HFFc6 (cell line): ENCODE measurements around the gene MRAP. TPM values are rescaled to one million over a fixed set of nuclear protein-coding genes. Genes with fewer than 3 reads are reported as not detected.

Experiments
- DNase-seq: peaks from one replicate; pipeline ENCODE4 v3.0.0-alpha.2; 2018
- H3K27ac Mint-ChIP-seq: 2 replicates; pipeline ENCODE4 v1.8.0; 2020; ENCODE audit warnings: mild to moderate bottlenecking, mixed read lengths
- H3K27me3 Mint-ChIP-seq: 2 replicates; pipeline ENCODE4 v1.8.0; 2021; ENCODE audit warnings: mild to moderate bottlenecking, moderate library complexity, mixed read lengths; ENCODE audit not compliant: insufficient read depth
- H3K36me3 Mint-ChIP-seq: 2 replicates; pipeline ENCODE4 v1.8.0; 2021; ENCODE audit warnings: low read depth, mixed read lengths
- H3K4me1 Mint-ChIP-seq: 2 replicates; pipeline ENCODE4 v1.8.0; 2020; ENCODE audit warnings: low read depth, mixed read lengths
- H3K4me3 Mint-ChIP-seq: 2 replicates; pipeline ENCODE4 v1.8.0; 2020; ENCODE audit warnings: mild to moderate bottlenecking, moderate library complexity, mixed read lengths
- H3K9me3 Mint-ChIP-seq: 2 replicates; pipeline ENCODE4 v1.8.0; 2020; ENCODE audit warnings: mild to moderate bottlenecking, mixed read lengths
- CTCF ChIP-seq: fragments of 200-600 bp; sonication (generic); IDR thresholded peaks from 2 replicates; pipeline ENCODE4 v1.5.0; 2021; ENCODE audit warnings: antibody characterized with exemption, mild to moderate bottlenecking
- total RNA-seq, 6 experiments: library from RNA; stranded (reverse); fragmentation: NEBNext Ultra II Directional; extraction: Animal tissue kit (Norgen Biotek cat#: 25700); gene quantifications; 2 replicates in 1 of 6; 3 replicates in 5 of 6; pipeline ENCODE4 v1.2.3, GENCODE V29; 2021

Gene MRAP
- total RNA-seq, 6 experiments from 2014 or later = not detected

- Mint-ChIP-seq H3K4me3 (no peak overlapping the region), H3K36me3 (peaks cover 42% of the 10 kb centered on the region), H3K4me1 (0 out of 2 replicates have a peak, but pooled peaks cover 3% of the 10 kb centered on the region), H3K9me3 (no peaks in the 10 kb centered on the region), H3K27ac (no peak overlapping the region; the same call in 1 of the 2 replicates), H3K27me3 (no peaks in the 10 kb centered on the region; the same call in none of the 2 replicates)
- DNase-seq = no peak
- TF ChIP-seq CTCF = no peak
Observed at GRCh38 chr21:32322676-32323075, 24.0 kb downstream of the MRAP start.

GRCh38 chr21:32325706-32326105, 27.1 kb downstream of the MRAP start:
- TF ChIP-seq CTCF = no peak
- Mint-ChIP-seq H3K4me3 (no peak overlapping the region), H3K27ac (no peak overlapping the region), H3K36me3 (peaks cover 52% of the 10 kb centered on the region), H3K4me1 (peaks cover 32% of the 10 kb centered on the region), H3K27me3 (no peaks in the 10 kb centered on the region; the same call in 1 of the 2 replicates), H3K9me3 (no peaks in the 10 kb centered on the region)
- DNase-seq = no peak

- H3K4me1 Mint-ChIP-seq = peaks cover 46% of the 10 kb centered on the region
- H3K9me3 Mint-ChIP-seq = no peaks in the 10 kb centered on the region
- H3K4me3 Mint-ChIP-seq = no peak overlapping the region
- no peak for DNase-seq
- TF ChIP-seq CTCF = no peak
- H3K27me3 Mint-ChIP-seq = no peaks in the 10 kb centered on the region; the same call in 1 of the 2 replicates
- peak overlapping the region; percentile 56 for H3K27ac Mint-ChIP-seq
- peaks cover 67% of the 10 kb centered on the region for H3K36me3 Mint-ChIP-seq
Observed at GRCh38 chr21:32328595-32328994, 29.9 kb downstream of the MRAP start.

GRCh38 chr21:32329331-32329730, 30.7 kb downstream of the MRAP start:
- peaks cover 63% of the 10 kb centered on the region for H3K36me3 Mint-ChIP-seq
- no peaks in the 10 kb centered on the region; the same call in 1 of the 2 replicates for H3K27me3 Mint-ChIP-seq
- no peak for DNase-seq
- H3K4me1 Mint-ChIP-seq = peaks cover 46% of the 10 kb centered on the region
- H3K4me3 Mint-ChIP-seq = no peak overlapping the region
- no peak for TF ChIP-seq CTCF
- H3K9me3 Mint-ChIP-seq = no peaks in the 10 kb centered on the region
- peak overlapping the region; percentile 77 for H3K27ac Mint-ChIP-seq

- Mint-ChIP-seq H3K4me3 (no peak overlapping the region), H3K4me1 (peaks cover 46% of the 10 kb centered on the region), H3K27me3 (no peaks in the 10 kb centered on the region; the same call in 1 of the 2 replicates), H3K27ac (peak overlapping the region; percentile 77), H3K36me3 (peaks cover 59% of the 10 kb centered on the region), H3K9me3 (no peaks in the 10 kb centered on the region)
- peak; percentile 33 for DNase-seq
- no peak for TF ChIP-seq CTCF
Observed at GRCh38 chr21:32329776-32330175, 31.1 kb downstream of the MRAP start.
